Activated CD8-positive, alpha-beta memory T cell treated with anti-CD3 and anti-CD28 coated beads for 4 hours (primary cell): ENCODE data around the gene UGT1A3.

ENCODE experiments used
- DNase-seq, 2 donors: peaks; one replicate each; pipeline ENCODE4 v3.0.0-alpha.2; 2020; ENCODE audit warnings: low read depth in 2 of 2

The UGT1A3 gene

GRCh38 chr2:233758141-233758540 lies 29.3 kb downstream of the UGT1A3 start:
- DNase-seq: no peak

- no peak for DNase-seq
These were observed 30.0 kb downstream of the UGT1A3 start for GRCh38 chr2:233758849-233759248.

GRCh38 chr2:233760043-233760442 lies 31.2 kb downstream of the UGT1A3 start, which contains the start of gene UGT1A1:
Gene UGT1A1 (plus strand): TSS chr2:233760270. CDS start chr2:233760288, 18 bp downstream.
- DNase-seq: no peak

- DNase-seq: no peak
These were observed 32.4 kb downstream of the UGT1A3 start for GRCh38 chr2:233761040-233761769.

GRCh38 chr2:233764264-233764663 lies 35.4 kb downstream of the UGT1A3 start:
- no peak for DNase-seq

- DNase-seq: no peak
These were observed 35.9 kb downstream of the UGT1A3 start for GRCh38 chr2:233764761-233765160.

- DNase-seq: no peak
These were observed 37.6 kb downstream of the UGT1A3 start for GRCh38 chr2:233766416-233766815.

GRCh38 chr2:233768076-233768475 lies 39.2 kb downstream of the UGT1A3 start:
- DNase-seq: no peak

GRCh38 chr2:233769260-233769659 lies 40.4 kb downstream of the UGT1A3 start:
- DNase-seq: no peak

GRCh38 chr2:233772153-233772552 lies 43.3 kb downstream of the UGT1A3 start:
- no peak for DNase-seq

GRCh38 chr2:233772583-233772982 lies 43.7 kb downstream of the UGT1A3 start:
- DNase-seq: no peak

GRCh38 chr2:233773854-233774253 lies 45.0 kb downstream of the UGT1A3 start:
- DNase-seq: no peak

- DNase-seq: no peak
These were observed 46.6 kb downstream of the UGT1A3 start for GRCh38 chr2:233775414-233775813.

- no peak for DNase-seq
These were observed 49.2 kb downstream of the UGT1A3 start, which contains the start of gene MROH2A for GRCh38 chr2:233778030-233778429. Gene MROH2A (plus strand): TSS chr2:233778330. CDS start chr2:233779359, 1,029 bp downstream.

- DNase-seq: no peak
These were observed 50.9 kb downstream of the UGT1A3 start for GRCh38 chr2:233779722-233780121.

- DNase-seq: no peak
These were observed 51.9 kb downstream of the UGT1A3 start for GRCh38 chr2:233780771-233781170.

GRCh38 chr2:233789554-233789953 lies 60.7 kb downstream of the UGT1A3 start:
- DNase-seq: no peak

GRCh38 chr2:233791151-233791882 lies 62.5 kb downstream of the UGT1A3 start:
- DNase-seq: no peak

- DNase-seq: no peak
These were observed 63.1 kb downstream of the UGT1A3 start for GRCh38 chr2:233791883-233792329.

GRCh38 chr2:233792720-233793119 lies 63.9 kb downstream of the UGT1A3 start:
- no peak for DNase-seq

GRCh38 chr2:233793465-233794127 lies 64.8 kb downstream of the UGT1A3 start:
- no peak for DNase-seq

GRCh38 chr2:233794128-233794658 lies 65.4 kb downstream of the UGT1A3 start:
- no peak for DNase-seq
